ENCODE data around the gene DACT2. TPM values are rescaled to one million over a fixed set of nuclear protein-coding genes. Genes with fewer than 3 reads are reported as not detected.

The DACT2 gene
- total RNA-seq, 2 donors from 2014 or later, result 16.6 to 39.9 TPM

DNA sequence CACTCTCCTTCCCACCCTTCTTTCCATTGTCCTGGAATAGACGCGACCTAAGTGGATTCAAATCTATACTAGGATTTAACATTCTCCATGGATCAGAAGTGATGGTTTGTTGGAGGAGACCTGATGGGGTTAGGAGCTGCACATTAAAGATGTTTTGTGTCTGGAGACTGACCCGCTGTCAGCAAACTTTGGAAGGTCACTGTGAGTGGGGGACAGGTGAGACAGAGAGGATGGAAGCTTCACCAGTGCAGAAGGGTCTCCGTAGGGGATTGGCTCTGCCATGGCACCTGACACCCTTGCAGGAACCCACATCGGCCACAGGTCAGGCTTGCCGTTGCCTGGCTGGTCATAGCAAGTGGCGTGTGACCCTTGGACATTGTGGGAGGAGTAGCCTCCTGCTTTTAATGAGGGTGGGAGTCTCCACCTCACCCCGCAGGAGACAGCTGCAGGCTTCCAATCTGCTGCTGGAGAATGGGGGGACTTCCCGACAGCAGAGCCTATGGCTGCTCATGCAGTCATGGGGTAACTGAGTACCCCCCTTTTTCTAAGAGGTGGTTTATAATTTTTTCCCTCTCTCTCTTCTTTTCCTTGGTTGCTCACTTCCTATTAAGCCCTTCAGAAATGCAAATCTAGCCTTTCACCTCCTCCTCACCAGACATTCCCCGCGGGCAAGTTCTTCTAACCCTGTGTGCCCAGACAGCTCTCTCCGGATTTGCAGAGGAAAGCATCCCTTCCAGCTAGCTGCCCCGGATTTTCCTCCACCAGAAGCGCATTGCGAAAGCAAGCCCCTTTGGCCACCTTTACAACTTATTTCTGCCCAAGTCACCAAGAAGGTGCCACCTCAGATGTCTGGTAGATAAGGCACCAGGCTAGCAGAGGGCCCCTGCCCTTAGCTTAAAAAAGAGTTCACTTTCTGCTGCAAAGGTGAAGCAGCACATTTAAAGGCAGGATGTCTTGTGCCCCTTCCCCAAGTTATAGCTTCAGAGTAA lies 53.5 kb downstream of the DACT2 start:
- no peaks in the 10 kb centered on the region for H3K36me3 Mint-ChIP-seq (ENCODE audit: low read depth)
- DNase-seq, result no peak

DNA sequence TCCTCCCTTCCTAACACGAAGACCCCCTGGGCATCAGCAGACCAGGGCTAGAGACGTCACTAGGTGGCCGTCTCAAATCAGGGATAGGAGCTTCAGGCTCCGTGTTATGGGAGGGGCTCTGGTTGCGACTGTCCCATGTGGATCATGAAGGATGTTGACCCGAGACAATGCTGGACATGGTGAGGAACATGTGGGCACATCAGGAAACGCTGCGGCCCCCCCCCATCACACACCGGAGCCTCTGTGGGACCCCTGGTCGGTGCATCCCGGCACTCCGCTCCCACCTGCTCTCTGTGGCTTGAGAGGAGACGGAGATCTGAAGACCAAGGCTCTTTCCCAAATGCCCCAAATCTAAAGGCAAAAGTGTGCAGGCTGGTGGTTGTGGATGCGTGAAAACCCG lies 54.2 kb downstream of the DACT2 start:
- Mint-ChIP-seq H3K27ac (peak overlapping the region; percentile 48), H3K4me1 (peaks cover 49% of the 10 kb centered on the region), H3K27me3 (ENCODE audit: insufficient read depth) (peaks cover 7% of the 10 kb centered on the region), H3K9me3 (no peaks in the 10 kb centered on the region), H3K36me3 (ENCODE audit: low read depth) (no peaks in the 10 kb centered on the region), H3K4me3 (no peak overlapping the region)
- H3K9me3 ChIP-seq (ENCODE audit: control insufficient read depth, low read length), result no peaks in the 10 kb centered on the region
- H3K9ac ChIP-seq (ENCODE audit: extremely low read depth, low read length, poor library complexity, severe bottlenecking), result no peak overlapping the region
- TF ChIP-seq, protein P1, sequence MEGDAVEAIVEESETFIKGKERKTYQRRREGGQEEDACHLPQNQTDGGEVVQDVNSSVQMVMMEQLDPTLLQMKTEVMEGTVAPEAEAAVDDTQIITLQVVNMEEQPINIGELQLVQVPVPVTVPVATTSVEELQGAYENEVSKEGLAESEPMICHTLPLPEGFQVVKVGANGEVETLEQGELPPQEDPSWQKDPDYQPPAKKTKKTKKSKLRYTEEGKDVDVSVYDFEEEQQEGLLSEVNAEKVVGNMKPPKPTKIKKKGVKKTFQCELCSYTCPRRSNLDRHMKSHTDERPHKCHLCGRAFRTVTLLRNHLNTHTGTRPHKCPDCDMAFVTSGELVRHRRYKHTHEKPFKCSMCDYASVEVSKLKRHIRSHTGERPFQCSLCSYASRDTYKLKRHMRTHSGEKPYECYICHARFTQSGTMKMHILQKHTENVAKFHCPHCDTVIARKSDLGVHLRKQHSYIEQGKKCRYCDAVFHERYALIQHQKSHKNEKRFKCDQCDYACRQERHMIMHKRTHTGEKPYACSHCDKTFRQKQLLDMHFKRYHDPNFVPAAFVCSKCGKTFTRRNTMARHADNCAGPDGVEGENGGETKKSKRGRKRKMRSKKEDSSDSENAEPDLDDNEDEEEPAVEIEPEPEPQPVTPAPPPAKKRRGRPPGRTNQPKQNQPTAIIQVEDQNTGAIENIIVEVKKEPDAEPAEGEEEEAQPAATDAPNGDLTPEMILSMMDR (conservative IDR thresholded peaks at IDR 0.05), result no peak
- H3K27ac ChIP-seq (ENCODE audit: low read depth, low read length), result no peak overlapping the region
- H3K4me3 ChIP-seq (ENCODE audit: low read length), result no peak overlapping the region
- no peak for DNase-seq
- H3K27me3 ChIP-seq (ENCODE audit: control insufficient read depth, insufficient read depth, low read length, poor library complexity, severe bottlenecking), result no peaks in the 10 kb centered on the region
- H3K4me1 ChIP-seq (ENCODE audit: control insufficient read depth, insufficient read depth, low read length), result peaks cover 34% of the 10 kb centered on the region
- WGBS, 2 experiments (ENCODE audit: insufficient coverage in 1 of 2, insufficient read length in 1 of 2), result 79 to 87% methylated on average over 8 to 15 of the region's 15 CpGs
- no peaks in the 10 kb centered on the region for H3K36me3 ChIP-seq (ENCODE audit: control insufficient read depth, insufficient read depth, low read length)

More for the DNA sequence above, 53.5 kb downstream of the DACT2 start:
- Histone ChIP-seq H3K27me3 (ENCODE audit: control insufficient read depth, insufficient read depth, low read length, poor library complexity, severe bottlenecking) (no peaks in the 10 kb centered on the region), H3K9ac (ENCODE audit: extremely low read depth, low read length, poor library complexity, severe bottlenecking) (no peak overlapping the region), H3K4me1 (ENCODE audit: control insufficient read depth, insufficient read depth, low read length) (peaks cover 34% of the 10 kb centered on the region), H3K9me3 (ENCODE audit: control insufficient read depth, low read length) (no peaks in the 10 kb centered on the region), H3K36me3 (ENCODE audit: control insufficient read depth, insufficient read depth, low read length) (no peaks in the 10 kb centered on the region), H3K4me3 (ENCODE audit: low read length) (no peak overlapping the region), H3K27ac (ENCODE audit: low read depth, low read length) (no peak overlapping the region)
- peaks cover 47% of the 10 kb centered on the region for H3K4me1 Mint-ChIP-seq
- TF ChIP-seq, protein P1 (conservative IDR thresholded peaks at IDR 0.05), result no peak
- WGBS, 2 experiments (ENCODE audit: insufficient coverage in 1 of 2, insufficient read length in 1 of 2), result 88 to 90% methylated on average over 4 to 15 of the region's 15 CpGs
- no peak overlapping the region for H3K27ac Mint-ChIP-seq
- H3K4me3 Mint-ChIP-seq, result no peak overlapping the region
- peaks cover 7% of the 10 kb centered on the region for H3K27me3 Mint-ChIP-seq (ENCODE audit: insufficient read depth)
- H3K9me3 Mint-ChIP-seq, result no peaks in the 10 kb centered on the region

DNA sequence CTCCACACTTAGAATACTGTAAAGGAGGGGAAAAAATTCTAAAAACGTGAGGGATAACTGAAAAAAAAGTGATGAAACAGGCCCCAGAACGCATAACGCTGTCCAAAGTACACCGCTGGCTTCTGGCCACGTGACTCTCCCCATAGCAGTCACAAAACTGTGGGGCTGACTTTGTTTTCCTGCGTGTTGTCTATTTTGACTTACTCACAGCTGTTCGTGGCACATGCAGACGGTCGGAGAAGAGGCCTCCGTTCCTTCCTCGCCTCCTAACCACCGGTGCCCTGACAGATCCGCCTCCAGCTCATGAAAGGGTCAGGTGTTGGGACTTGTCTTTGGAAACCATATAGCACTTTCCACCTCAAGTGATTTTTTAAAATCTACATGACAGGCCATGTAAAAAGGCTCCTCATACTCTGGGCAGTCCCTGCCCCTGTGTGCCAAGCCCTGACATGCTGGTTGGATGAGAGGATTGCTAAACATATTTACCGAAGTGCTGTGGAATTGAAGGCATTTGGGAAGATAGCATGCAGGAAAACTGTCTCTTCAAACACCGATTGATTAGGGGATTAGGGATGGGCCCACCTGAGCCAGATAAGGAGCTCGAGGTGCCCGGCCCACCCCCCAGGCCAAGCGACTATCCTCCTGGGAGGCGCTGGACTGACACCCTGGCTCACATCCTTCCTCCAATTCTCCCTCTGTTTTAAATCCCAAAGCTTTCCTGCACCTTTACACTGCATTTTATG lies 54.8 kb downstream of the DACT2 start:
- H3K27me3 Mint-ChIP-seq (ENCODE audit: insufficient read depth), result peaks cover 7% of the 10 kb centered on the region
- peaks cover 50% of the 10 kb centered on the region for H3K4me1 Mint-ChIP-seq
- H3K27ac Mint-ChIP-seq, result peak overlapping the region; percentile 48

More for the DNA sequence above, 54.8 kb downstream of the DACT2 start:
- H3K27me3 ChIP-seq (ENCODE audit: control insufficient read depth, insufficient read depth, low read length, poor library complexity, severe bottlenecking), result no peaks in the 10 kb centered on the region
- no peaks in the 10 kb centered on the region for H3K9me3 ChIP-seq (ENCODE audit: control insufficient read depth, low read length)
- WGBS, 2 experiments (ENCODE audit: insufficient coverage in 1 of 2, insufficient read length in 1 of 2), result 68 to 82% methylated on average over 15 to 19 of the region's 19 CpGs
- peak overlapping the region; percentile 20 for H3K9ac ChIP-seq (ENCODE audit: extremely low read depth, low read length, poor library complexity, severe bottlenecking)
- H3K36me3 ChIP-seq (ENCODE audit: control insufficient read depth, insufficient read depth, low read length), result no peaks in the 10 kb centered on the region
- peak; percentile 68 for DNase-seq
- no peaks in the 10 kb centered on the region for H3K36me3 Mint-ChIP-seq (ENCODE audit: low read depth)
- H3K4me3 Mint-ChIP-seq, result peak overlapping the region; percentile 17
- TF ChIP-seq, protein P1 (conservative IDR thresholded peaks at IDR 0.05), result no peak
- H3K4me1 ChIP-seq (ENCODE audit: control insufficient read depth, insufficient read depth, low read length), result peaks cover 34% of the 10 kb centered on the region
- H3K27ac ChIP-seq (ENCODE audit: low read depth, low read length), result no peak overlapping the region
- no peaks in the 10 kb centered on the region for H3K9me3 Mint-ChIP-seq
- peak overlapping the region; percentile 51 for H3K4me3 ChIP-seq (ENCODE audit: low read length)

Measured in endodermal cell (in vitro differentiated cells).